GM18520 (cell line): ENCODE results near the gene PRKAR1B.

Experiments
- ATAC-seq: cut with Tn5 transposase; IDR thresholded peaks from one replicate; pipeline ENCODE4 v1.9.1; 2021; ENCODE audit not compliant: unreplicated experiment

PRKAR1B gene

DNA sequence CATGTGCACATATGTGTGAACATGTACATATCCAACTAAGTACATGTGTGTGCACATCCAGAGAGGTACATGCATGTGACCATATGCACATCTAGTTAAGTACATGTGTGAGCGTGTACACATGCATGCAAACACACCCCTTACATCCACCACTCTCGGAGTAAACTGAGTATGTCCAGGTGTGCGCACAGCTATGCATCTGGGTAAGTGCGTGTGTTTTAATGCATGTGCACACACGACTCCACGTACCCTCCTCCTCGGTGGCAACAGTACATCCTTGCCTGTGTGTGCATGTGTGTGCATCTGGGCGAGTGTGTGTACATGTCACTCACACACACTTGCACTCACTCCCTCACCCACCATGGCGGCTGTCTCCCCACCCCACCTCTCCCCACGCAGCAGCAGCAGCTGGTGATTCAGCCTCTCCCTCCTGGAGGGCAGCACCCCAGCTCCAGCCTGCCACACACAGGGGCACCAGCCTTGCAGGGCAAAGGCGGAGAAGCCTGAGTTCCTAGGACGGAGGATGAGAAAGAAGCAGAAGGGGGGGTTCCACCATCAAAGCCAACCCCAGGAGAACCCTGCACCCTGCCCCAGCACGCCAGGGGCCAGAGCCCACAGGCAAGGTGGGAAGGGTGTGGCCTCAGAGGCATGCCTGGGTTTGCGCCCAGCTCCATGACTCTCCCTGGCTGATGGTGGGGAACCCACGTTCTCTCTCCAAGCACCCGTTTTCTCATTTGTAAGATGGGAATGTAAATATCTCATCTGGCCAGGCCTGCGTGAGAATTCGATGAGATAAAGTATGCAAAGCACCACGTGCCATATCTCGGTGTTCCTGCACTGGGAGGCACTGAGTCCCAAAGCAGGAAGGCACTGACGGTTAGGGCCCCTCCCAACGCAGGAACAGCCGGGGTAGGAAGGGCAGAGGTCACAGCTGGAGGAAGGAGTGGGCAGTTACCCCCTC lies 28.3 kb downstream of the PRKAR1B start:
- ATAC-seq: no peak

DNA sequence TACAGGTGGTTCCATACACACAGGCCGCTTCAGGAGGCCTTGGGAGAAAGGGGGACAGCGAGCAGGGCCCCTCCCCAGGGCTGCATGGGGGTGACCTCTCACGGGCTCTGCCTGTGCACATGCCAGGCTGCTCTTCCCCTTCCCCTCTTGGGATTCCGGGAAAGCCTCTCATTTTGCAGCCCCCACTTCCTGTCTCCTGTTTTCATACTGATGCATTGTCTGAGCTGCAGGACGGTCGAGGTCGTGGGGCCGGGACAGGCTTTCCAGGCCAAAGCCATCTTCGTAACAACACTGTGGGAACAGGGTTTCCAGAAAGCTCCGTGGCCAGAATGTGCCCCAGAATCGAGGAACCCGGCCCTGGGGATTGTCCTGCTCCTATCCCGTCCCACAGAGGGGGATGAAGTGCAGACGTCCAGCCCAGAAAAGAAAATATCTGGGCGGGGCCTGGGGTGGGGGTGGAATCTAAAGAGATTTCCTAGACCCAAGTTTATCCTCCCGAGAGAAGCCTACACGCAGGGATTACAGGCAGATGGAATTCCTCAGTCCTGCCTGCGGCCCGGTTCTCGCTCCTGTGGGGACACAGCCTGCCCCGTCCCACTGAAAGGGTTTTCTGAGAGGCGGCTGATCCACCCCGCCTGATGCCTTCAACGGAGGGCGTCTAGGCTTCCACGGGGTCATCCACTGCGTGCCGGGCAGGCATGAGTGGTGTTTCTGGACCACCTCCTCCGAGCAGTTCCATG lies 30.1 kb downstream of the PRKAR1B start:
- ATAC-seq: no peak

DNA sequence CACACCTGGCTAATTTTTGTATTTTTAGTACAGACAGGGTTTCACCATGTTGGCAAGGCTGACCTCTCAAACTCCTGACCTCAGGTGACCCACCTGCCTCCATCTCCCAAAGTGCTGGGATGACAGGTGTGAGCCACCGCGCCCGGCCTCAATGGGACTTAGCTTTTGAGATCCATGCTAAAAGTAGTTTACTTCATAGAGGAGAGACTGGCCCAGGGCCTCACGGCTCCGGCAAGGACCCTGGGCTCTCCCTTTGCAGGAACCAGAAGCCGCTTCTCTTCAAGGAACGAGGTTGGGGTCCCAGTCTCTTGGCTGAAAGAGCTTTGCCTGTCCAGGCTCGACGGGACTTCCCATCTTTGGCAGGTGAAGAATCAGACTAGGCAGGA lies 30.7 kb downstream of the PRKAR1B start:
- no peak for ATAC-seq

DNA sequence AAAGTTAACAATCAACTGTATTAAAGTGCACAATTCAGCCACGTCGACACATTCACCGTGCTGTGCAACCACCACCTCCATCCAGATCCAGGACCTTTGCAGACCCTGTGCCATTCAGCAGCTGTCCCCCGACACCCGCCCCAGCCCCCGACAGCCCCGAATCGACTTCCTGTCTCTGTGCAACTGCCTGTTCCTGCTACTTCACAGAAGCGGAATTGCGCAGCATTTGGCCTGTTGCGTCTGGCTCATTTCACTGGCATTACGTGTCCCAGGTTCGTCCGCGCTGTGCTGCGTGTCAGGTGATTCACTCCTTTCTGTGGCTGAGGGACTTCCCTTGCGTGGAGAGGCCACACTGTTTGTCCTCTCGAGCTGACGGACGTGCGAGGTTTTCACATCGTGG lies 33.8 kb downstream of the PRKAR1B start:
- ATAC-seq: no peak

DNA sequence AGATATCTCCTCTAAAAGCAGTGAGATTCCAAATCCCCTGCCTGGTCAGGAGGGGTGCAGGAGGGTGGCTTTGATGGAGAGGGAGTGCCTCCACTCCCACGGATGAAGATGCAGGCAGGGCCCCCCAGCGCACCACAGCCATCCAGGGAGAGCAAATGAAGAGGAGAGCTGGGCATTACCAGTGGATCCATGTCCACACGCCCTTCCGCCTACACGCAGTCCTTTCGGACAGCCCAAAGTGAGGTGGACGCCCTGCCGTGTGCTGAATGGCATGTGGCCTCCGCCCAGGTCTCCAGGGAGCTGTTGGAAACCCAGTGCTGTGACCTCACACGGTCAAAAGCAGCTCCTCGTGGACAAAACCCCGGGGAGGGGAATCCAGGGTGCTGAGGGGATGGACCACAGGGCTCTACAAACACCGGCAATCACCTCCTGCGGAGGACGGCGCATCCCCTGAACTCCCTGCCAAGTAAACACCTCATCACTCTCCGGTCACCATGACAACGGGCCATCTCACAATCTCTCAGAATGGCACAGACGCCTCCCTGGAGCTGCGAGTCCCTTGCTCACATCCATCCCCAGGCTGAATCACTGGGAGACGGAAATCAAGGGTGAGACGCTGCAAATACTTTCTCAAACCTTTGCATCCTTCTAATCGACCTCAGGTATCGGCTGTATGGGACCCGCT lies 35.6 kb downstream of the PRKAR1B start:
- no peak for ATAC-seq

DNA sequence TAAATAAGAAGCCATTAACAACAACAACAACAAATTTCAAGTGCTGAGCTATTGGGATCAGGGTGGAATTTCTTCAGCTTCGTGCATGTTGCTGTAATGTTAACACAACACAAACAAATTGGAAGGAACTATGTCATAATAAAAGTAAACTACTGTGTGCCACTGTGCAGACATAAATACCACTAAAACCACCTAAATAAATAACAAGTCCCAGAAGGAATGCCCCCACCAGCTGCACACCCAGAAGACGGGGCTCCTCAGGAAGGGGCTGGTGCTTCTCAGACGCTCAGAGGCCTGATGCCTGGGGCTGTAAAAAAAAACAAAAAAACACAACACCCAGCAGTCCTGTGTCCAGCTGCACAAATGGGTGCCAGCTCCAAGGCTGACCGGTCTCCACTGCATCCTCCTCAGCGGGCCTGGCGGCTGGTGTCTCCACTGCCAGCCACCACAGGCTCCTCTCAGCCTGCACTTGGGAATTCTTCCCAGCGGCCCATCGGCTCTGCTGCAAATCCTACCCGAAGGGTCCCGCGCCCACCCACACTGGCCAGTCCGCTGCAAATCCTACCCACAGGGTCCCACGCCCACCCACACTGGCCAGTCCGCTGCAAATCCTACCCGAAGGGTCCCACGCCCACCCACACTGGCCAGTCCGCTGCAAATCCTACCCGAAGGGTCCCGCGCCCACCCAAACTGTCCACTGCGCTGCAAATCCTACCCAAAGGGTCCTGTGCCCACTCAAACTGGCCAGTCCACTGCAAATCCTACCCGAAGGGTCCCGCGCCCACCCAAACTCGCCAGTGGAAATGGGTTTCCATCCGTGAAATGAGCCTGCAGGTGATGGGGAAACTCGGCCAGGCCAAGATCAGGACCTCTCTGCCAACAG lies 36.4 kb downstream of the PRKAR1B start:
- no peak for ATAC-seq

DNA sequence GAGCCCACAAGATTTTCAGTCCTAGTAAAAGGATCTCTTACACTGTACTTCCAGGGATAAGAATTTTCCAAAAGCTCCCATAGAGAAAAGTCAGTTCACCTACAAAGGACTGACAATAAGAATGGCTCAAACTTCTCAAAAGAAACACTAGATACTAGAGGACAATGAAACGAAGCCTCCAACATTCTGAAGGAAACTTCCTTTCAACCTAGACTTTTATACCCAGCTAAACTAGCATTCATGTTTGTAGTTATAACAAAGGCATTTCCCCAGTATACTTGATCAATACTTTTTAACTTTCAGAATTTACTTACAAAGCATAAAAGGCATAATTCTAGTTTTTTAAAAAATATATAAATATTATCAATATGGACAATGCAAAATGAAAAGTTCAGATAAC lies 41.5 kb downstream of the PRKAR1B start:
- ATAC-seq: no peak

DNA sequence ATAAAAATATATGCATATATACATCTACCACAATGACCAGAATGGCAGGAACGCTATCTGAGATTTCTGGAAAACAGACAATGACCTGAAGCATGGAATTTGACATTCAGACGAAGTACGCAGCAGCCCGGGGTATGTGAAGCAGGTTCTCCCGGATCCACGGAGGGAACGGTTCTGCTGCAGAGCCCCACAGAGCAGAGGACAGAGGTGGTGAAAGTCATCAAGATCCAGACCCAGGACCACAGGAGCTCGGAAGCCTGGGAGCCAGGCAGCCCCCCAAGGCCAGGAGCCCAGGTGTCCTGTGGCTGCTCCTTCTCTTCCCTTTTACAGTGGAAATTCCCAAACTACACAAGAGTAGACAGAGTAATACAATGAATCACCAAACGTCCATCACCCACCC lies 42.7 kb downstream of the PRKAR1B start:
- ATAC-seq: no peak

DNA sequence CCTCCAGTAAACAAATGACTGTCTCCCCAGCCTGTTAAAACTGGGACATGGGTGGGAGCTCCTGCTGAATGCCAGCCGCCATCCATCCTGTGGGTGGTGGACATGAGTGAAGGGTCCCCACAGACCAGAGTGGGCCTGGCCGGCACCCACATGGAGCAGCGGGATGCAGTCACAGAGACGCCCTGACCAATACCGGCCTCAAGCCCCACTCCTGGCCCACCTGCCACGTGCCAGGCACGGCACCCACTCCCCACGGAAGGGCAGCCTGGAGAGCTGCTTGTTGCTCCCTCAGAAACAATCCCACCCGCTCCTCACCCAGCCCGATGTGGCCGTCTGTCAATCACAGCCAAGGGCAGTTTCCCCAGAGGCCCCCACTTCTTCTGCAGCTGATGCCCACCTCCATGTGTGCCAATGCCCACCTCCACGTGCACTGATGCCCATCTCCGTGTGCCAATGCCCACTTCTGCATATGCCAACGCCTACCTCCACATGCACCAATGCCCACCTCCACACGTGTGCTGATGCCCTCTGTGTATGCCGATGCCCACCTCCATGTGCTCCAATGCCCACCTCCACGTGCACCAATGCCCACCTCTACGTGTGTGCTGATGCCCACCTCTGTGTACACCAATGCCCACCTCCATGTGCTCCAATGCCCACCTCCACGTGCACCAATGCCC lies 43.4 kb downstream of the PRKAR1B start:
- no peak for ATAC-seq

DNA sequence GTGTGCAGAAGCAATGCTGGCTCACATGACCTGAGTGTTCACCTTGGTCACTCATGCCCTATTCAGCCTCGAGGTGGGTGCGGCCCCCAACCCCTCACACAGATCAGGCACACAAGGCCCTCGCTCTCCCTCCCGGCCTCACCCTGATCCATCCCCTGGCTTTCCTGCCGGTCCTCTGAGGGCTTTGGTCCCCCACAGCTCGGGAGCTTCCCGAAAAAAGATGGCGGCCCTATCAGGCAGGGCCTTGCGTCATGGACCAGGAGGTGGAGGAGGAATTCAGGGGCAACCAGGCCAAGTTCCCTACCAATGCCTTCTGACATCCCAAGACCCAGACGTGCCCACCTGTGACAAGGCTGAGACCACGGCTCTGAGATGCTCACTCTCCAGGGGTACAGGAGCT lies 44.3 kb downstream of the PRKAR1B start:
- no peak for ATAC-seq

DNA sequence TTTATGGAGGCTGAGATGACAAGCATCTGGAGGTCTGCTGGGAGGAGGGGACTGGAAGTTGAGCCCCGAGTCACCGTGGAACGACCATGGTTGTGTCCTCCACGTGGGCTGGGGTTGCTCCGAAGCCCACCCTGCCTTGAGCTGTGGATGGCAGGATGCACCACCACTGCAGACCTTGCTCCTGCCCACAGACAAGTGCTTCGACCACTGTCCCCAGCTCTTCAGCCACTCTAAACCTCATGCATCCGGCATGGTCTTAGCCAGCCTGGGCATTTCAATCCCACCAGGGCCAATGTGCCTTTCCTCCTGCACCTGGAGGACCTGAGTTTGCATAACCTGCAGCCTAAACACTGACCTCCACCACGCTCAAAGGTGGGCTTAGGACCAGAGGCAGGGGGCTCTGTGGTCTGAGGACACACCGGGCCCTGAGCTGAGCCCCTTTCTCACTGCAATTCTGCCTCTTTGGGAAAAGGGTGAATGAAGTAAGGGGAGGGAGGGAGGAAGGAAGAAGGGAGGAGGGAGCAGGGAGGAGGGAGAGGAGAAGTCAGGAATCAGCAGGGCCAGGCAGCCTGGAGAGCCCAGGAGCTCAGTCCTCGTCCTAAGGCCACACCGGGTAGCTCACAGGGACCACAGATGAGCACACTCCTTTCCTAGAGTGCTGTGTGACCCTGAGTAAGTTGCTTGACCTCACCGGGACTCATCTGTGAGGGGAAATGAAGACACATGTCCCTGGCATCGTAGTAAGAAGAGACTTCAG lies 45.4 kb downstream of the PRKAR1B start:
- no peak for ATAC-seq

DNA sequence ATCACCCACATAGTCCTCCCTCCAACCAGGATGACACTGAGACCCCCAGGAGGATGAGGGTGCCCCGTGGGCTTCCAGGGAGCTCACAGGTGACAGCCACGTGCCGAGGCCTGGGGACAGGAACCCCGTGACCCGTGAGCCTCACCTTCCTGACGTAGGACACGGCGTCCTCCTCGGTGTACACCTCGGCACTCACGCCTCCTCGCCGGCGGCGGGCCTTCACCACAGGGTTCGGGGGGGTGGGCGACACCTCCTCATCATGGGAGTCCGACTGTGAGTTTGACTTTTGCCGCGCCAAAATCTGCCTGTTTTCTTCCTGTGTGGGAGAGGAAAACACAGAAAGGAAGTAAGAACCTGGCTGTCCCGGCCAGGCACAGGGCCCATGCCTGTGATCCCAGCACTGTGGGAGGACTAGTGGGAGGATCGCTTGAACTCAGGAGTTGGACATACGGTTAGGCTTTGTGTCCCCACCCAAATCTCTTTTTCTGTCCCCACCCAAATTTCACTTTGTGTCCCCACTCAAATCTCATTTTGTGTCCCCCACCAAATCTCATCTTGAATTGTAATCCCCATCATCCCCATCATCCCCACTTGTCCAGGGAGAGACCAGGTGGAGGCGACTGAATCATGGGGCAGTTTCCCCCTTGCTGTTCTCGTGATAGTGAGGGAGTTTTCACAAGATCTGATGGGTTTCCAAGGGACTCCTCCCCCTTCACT lies 46.5 kb downstream of the PRKAR1B start:
- ATAC-seq: no peak

DNA sequence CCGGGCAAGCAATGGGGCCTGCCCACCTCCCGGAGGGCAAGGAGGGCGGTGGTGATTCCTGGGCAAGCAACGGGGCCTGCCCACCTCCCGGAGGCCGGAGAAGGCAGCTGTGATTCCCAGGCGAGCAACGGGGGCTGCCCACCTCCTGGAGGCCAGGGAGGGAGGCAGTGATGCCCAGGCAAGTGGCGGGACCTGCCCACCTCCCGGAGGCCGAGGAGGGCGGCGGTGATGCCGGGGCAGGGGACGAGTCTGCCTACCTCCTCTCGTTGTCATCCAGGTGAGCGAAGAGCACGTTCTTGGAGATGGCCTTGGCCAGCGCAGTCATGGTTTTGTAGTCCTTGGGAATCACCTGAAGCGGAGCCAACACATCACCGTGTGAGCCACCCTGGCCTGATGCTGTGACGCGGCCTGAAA lies 50.1 kb downstream of the PRKAR1B start:
- ATAC-seq: no peak

DNA sequence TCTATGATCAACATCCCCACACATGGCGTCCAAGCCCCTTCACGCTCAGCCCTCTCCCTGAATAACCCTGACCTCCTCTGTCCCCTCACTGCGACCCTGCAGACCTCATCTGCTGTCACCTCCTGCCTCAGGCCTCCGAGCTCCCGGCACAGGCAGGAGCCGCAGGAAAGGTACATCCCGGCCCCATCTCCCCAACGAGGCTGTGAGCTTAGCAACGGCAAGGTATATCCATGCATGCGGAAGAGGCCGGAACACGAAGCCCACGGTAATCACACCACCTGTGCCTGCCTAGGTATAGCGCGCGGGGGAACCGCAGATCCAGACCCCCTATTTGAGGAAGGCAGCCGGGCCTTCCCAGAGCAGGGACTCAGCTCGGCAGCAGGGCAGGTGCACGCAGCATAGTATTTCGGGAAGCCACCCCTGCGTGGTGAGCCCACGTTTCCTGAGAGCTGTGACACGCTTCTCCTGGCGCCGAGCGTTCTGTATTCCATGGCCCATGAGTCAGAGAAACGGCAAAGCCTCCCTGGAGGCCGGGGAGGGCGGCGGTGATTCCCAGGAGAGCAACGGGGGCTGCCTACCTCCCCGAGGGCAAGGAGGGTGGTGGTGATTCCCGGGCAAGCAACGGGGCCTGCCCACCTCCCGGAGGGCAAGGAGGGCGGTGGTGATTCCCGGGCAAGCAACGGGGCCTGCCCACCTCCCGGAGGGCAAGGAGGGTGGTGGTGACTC lies 50.7 kb downstream of the PRKAR1B start:
- no peak for ATAC-seq

DNA sequence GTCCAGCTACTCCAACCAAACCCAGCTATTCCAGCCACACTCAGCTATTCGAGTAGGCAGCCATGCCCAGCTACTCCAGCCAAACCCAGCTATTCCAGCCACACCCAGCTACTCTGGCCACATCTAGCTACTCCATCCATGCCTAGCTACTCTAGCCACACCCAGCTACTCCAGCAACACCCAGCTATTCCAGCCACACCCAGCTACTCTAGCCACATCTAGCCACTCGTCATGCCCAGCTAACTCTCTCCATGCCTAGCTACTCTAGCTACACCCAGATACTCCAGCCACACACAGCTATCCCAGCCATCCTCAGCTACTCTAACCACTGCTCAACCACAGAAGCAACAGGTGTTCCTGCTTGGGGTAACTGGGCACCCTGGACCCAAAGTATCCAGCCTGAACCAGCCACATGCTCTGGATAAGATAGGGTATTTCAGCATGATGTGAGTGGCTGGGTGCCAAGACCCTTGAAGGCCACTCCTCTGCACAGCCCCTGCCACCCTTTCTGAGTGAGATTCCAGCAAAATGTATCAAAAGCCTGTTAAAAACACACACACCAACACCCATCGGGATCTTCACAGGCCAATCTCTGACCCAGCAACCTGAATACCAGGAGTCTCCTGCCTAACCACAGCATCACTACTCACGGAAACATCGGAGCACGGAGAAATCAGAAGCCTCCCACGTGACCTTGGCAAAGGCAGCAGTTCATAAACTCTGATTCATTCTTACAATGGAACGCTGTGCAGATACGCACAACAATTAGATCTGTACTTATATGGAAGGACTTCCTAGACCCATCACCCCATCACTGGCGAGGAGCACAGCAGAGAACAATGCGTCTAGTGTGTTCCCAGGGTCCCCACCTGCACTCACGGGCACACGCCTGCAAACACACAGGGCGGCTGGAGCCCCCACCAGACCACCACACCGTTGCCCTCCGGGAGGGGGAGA lies 52.3 kb downstream of the PRKAR1B start:
- no peak for ATAC-seq

DNA sequence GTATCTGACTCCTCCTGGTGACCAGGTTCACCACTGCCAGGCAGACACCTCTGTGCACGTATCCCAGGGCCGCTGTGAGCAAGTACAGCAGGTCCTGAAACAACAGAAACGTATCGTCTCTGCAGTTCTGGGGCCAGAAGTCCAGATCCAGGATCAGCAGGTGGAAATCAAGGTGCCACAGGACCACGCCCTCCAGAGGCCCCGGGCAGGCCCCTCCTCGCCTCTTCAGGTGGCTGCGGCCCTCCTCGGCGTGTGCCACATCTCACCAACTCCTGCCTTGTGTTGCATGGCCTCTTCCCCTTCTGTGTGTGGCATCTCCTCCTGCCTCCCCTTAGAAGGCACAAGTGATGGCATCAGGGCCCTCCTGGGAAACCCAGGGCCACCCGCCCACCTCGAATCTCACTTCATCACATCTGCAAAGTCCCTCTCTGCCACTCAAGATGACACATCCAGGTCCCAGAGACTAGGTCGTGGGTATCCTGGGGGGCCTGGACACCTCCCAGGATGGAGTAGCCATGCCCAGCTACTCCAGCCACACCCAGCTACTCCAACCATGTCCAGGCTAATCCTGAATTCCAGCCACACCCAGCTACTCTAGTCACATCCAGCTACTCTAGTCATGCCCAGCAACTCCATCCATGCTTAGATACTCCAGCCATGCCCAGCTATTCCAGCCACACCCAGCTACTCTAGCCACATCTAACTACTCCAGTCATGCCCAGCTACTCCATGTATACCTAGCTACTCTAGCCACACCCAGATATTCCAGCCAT lies 53.2 kb downstream of the PRKAR1B start:
- no peak for ATAC-seq
